ENCODE results near the gene CRIP2. TPM values are rescaled to one million over a fixed set of nuclear protein-coding genes. Genes with fewer than 3 reads are reported as not detected.

The CRIP2 gene
- total and polyA plus RNA-seq, 2 experiments from 2014 or later: 3.4 to 9.6 TPM

GRCh38 chr14:105505101-105505500 is 30.5 kb downstream of the CRIP2 start:
- Histone ChIP-seq H3K9me2 (ENCODE audit: insufficient read depth) (no peaks in the 10 kb centered on the region), H4K20me1 (replicated peaks; ENCODE audit: insufficient read depth) (no peaks in the 10 kb centered on the region), H2AFZ (no peak overlapping the region), H3K36me3 (ENCODE audit: insufficient read depth) (no peaks in the 10 kb centered on the region), H3K27me3 (ENCODE audit: insufficient read depth) (no peaks in the 10 kb centered on the region), H3K27ac (ENCODE audit: low read depth) (no peak overlapping the region), H3K4me3 (no peak overlapping the region), H3K4me1 (ENCODE audit: insufficient read depth) (no peaks in the 10 kb centered on the region), H3K79me2 (replicated peaks; ENCODE audit: insufficient read depth) (no peaks in the 10 kb centered on the region), H3F3A (replicated peaks; ENCODE audit: low read depth) (no peaks in the 10 kb centered on the region), H3K4me2 (no peak overlapping the region)
- H3K36me3 Mint-ChIP-seq (ENCODE audit: low read depth): no peaks in the 10 kb centered on the region; the same call in 2 of the 3 replicates
- no peak for DNase-seq (ENCODE audit: low spot score)
- H3K9me3 Mint-ChIP-seq: no peaks in the 10 kb centered on the region; the same call in 1 of the 3 replicates
- no peak overlapping the region for H3K27ac Mint-ChIP-seq
- H3K4me1 Mint-ChIP-seq: 0 out of 3 replicates have a peak, but pooled peaks cover under 1% of the 10 kb centered on the region
- peaks cover 2% of the 10 kb centered on the region for H3K27me3 Mint-ChIP-seq (ENCODE audit: insufficient read depth, low read depth, poor library complexity)
- no peak for TF ChIP-seq ZNF462 (CRISPR knock-in tag; IDR thresholded peaks at IDR 0.05)
- no peak for TF ChIP-seq POLR2AphosphoS5 (IDR thresholded peaks at IDR 0.05; ENCODE audit: low read depth)
- no peak for TF ChIP-seq CTCF (conservative IDR thresholded peaks at IDR 0.05; ENCODE audit: low read depth in 2 of 2)
- TF ChIP-seq ZNF114 (CRISPR knock-in tag; IDR thresholded peaks at IDR 0.05): no peak
- TF ChIP-seq JUNB (IDR thresholded peaks at IDR 0.05; ENCODE audit: unreplicated experiment): no peak
- TF ChIP-seq ZNF331 (CRISPR knock-in tag; IDR thresholded peaks at IDR 0.05; ENCODE audit: low read depth): no peak
- no peak for TF ChIP-seq NANOG (IDR thresholded peaks at IDR 0.05; ENCODE audit: borderline replicate concordance)
- H3K4me3 Mint-ChIP-seq: no peak overlapping the region
- ATAC-seq: no peak

All from GM23338 (cell line).